Naive thymus-derived CD4-positive, alpha-beta T cell (primary cell): ENCODE measurements around the gene PSMB3. TPM values are rescaled to one million over a fixed set of nuclear protein-coding genes. Genes with fewer than 3 reads are reported as not detected.

Experiments used
- ATAC-seq: fragments of 150-1000 bp; cut with Tn5 transposase; 2 replicates; pipeline ENCODE4 v1.10.0; 2021; ENCODE audit warnings: mild to moderate bottlenecking, moderate library complexity
- CTCF ChIA-PET: fragments of 350-600 bp; sonication (Branson Sonifier 250); formaldehyde crosslinking; loops from one replicate; lab custom pipeline; 2021; ENCODE audit warnings: antibody characterized with exemption; lab: Charles Lee
- POLR2A ChIA-PET: fragments of 350-600 bp; sonication (Branson Sonifier 250); formaldehyde crosslinking; loops from one replicate; lab custom pipeline; 2021; ENCODE audit warnings: antibody characterized with exemption, inconsistent platforms; lab: Charles Lee
- DNase-seq, 9 donors: peaks; one replicate each; pipeline versions ENCODE4 v3.0.0 to v3.0.0-alpha.2; 2020 to 2022; ENCODE audit warnings: mixed read lengths in 1 of 9
- H3K27ac ChIP-seq: one replicate; pipeline ENCODE4 v1.7.0; 2013; ENCODE audit warnings: mild to moderate bottlenecking, low read depth, low read length, moderate library complexity
- H3K27me3 ChIP-seq, 2 donors: one replicate each; pipeline ENCODE4 v1.7.0; 2013; ENCODE audit warnings: low read length in 2 of 2, mild to moderate bottlenecking in 2 of 2, moderate library complexity in 2 of 2; ENCODE audit not compliant: control insufficient read depth in 2 of 2, insufficient read depth in 2 of 2
- H3K36me3 ChIP-seq, 3 experiments: 1 replicate in 2 of 3; 2 replicates in 1 of 3; pipeline ENCODE4 v1.7.0; 2013; ENCODE audit warnings: low read length in 3 of 3, mild to moderate bottlenecking in 3 of 3, moderate library complexity in 1 of 3; ENCODE audit not compliant: insufficient read depth in 3 of 3, control insufficient read depth in 2 of 3
- H3K4me1 ChIP-seq, 2 donors: one replicate each; pipeline ENCODE4 v1.7.0; 2013; ENCODE audit warnings: low read length in 2 of 2, mild to moderate bottlenecking in 2 of 2, moderate library complexity in 1 of 2; ENCODE audit not compliant: control insufficient read depth in 2 of 2, insufficient read depth in 2 of 2
- H3K4me3 ChIP-seq: 2 replicates; pipeline ENCODE4 v1.7.0; 2013; ENCODE audit warnings: mild to moderate bottlenecking, low read length
- H3K9me3 ChIP-seq, 3 experiments: 1 replicate in 2 of 3; 2 replicates in 1 of 3; pipeline ENCODE4 v1.7.0; 2013; ENCODE audit warnings: low read length in 3 of 3; ENCODE audit not compliant: control insufficient read depth in 2 of 3
- H3K27ac Mint-ChIP-seq, 9 donors: one replicate each; pipeline ENCODE4 v1.8.0; 2020 to 2022; ENCODE audit warnings: mixed read lengths in 9 of 9, mild to moderate bottlenecking in 8 of 9, moderate library complexity in 5 of 9, inconsistent platforms in 2 of 9
- H3K27me3 Mint-ChIP-seq, 5 donors: one replicate each; pipeline ENCODE4 v1.8.0; 2021 to 2022; ENCODE audit warnings: mixed read lengths in 5 of 5, mild to moderate bottlenecking in 1 of 5
- H3K36me3 Mint-ChIP-seq, 5 donors: one replicate each; pipeline ENCODE4 v1.8.0; 2020 to 2022; ENCODE audit warnings: mixed read lengths in 5 of 5, mild to moderate bottlenecking in 3 of 5, inconsistent platforms in 1 of 5
- H3K4me1 Mint-ChIP-seq, 7 donors: one replicate each; pipeline ENCODE4 v1.8.0; 2020 to 2022; ENCODE audit warnings: mixed read lengths in 7 of 7, mild to moderate bottlenecking in 3 of 7, inconsistent platforms in 1 of 7
- H3K4me3 Mint-ChIP-seq, 10 donors: one replicate each; pipeline ENCODE4 v1.8.0; 2020 to 2022; ENCODE audit warnings: mild to moderate bottlenecking in 10 of 10, mixed read lengths in 10 of 10, moderate library complexity in 6 of 10, inconsistent platforms in 2 of 10
- H3K9me3 Mint-ChIP-seq, 11 donors: one replicate each; pipeline ENCODE4 v1.8.0; 2020 to 2022; ENCODE audit warnings: mixed read lengths in 11 of 11, mild to moderate bottlenecking in 4 of 11, inconsistent platforms in 1 of 11, moderate library complexity in 1 of 11
- intact Hi-C, 2 donors: fragments of 100-400 bp; cut with micrococcal nuclease; formaldehyde crosslinking; loops; one replicate each; pipeline ENCODE4 v1.15.1; 2023
- polyA plus RNA-seq, 2 donors: library from polyadenylated mRNA; unstranded; fragments of 300-500 nt; fragmentation: Illumina TruSeq; gene quantifications; one replicate each; pipeline ENCODE4 v1.2.3, GENCODE V29; 2021
- total RNA-seq, 6 experiments: library from RNA in 5 of 6; stranded (reverse) in 5 of 6; gene quantifications; 1 replicate in 5 of 6; 2 replicates in 1 of 6; pipeline ENCODE4 v1.2.3 and lab custom pipeline; 2021 to 2026

The PSMB3 gene
- total RNA-seq (100 to 1,000 TPM in 2 of 5 experiments, 10 to 100 TPM in 3; 60.8 to 287 (median 92.1) TPM), polyA plus RNA-seq (100 to 1,000 TPM; 382 to 410 TPM), total RNA-seq (lab: John Stamatoyannopoulos, UW) (19.2 reads per million, percentile 49 among the genes with 10 or more reads in this experiment)

DNA sequence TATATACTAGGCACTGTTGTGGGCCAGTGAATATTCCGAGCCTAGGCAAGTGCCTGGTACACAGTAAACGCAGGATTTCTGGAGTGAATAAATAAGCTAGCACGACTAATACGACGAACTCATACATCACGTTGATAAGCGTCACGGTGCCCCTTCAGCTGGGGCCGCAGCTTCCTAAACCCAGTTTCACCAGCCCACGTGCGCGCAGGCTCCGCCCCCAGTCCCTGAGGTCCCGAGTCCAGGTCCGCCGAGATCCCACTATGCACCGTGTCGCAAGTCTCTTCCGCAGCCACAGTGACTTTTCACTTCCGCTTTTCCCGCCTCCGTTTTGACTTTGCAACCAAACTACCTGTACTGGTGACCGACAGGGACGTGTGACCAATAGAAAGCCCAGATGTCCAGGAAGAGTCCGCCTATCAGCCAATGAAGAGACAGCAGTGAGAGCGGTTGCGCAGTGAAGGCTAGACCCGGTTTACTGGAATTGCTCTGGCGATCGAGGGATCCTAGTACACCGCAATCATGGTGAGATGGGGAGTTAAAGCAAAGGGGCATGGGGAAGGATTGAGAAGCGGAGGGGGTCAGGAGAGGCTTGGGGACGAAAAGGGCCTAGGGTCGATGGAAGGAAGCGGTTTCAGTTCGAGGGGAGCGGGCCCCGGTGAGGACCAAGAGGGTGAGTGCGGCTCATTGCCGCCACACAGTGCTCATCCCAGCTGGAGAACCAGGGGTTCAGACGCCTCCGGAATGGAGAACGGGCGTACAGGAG is at the start of gene PSMB3:
TSS of gene PSMB3 (plus strand) at position 434 of the 763 bp plus-strand sequence. CDS start at position 520, 86 bp downstream.
- H3K36me3 ChIP-seq, result peaks cover 0 to 23% (median 12%) of the 10 kb centered on the region in 3 experiments
- DNase-seq (peak; percentile 76 to 98 (median 96)), ATAC-seq (peak; percentile 90)
- Mint-ChIP-seq H3K27me3 (peaks cover 12 to 32% (median 20%) of the 10 kb centered on the region in 5 donors), H3K36me3 (peaks cover 4 to 17% (median 13%) of the 10 kb centered on the region in 5 donors), H3K4me3 (peak within 1 kb of the TSS; percentile 89 to 100 (median 98)), H3K4me1 (peaks cover 37 to 56% (median 44%) of the 10 kb centered on the region in 7 donors), H3K27ac (peak within 1 kb of the TSS; percentile 91 to 99 (median 97)), H3K9me3 (peaks cover 0 to 12% (median 0%) of the 10 kb centered on the region in 11 donors)
- ChIA-PET POLR2A (interaction anchor here (0.6 to 2.0 kb wide), 21 partner anchors 9 to 1570 kb away, joined by 3 to 21 read pairs (median 5); partner anchors contain the start of genes CISD3, CWC25, LASP1 and MLLT6), CTCF (interaction anchor here (1.0 to 1.4 kb wide), 3 partner anchors 77 to 165 kb away, joined by 3 to 6 read pairs (median 4); partner anchors contain the start of gene LASP1)
- peaks cover 6 to 9% of the 10 kb centered on the region in 2 donors for H3K27me3 ChIP-seq
- peak within 1 kb of the TSS; percentile 95 for H3K4me3 ChIP-seq
- intact Hi-C loops, result loop anchor here (1.0 to 10.0 kb wide), 14 partner anchors 18 to 482 kb away; partner anchors contain the start of genes CISD3 (in 2 of the 2), CWC25 (in 2 of the 2), PIP4K2B (in 2 of the 2) and RPL23 (in 2 of the 2)
- H3K9me3 ChIP-seq, result no peaks in the 10 kb centered on the region
- H3K4me1 ChIP-seq, result peaks cover 31 to 46% of the 10 kb centered on the region in 2 donors
- H3K27ac ChIP-seq, result peak within 1 kb of the TSS; percentile 83

- Mint-ChIP-seq H3K27ac (peak overlapping the region; percentile 91 to 100 (median 98)), H3K4me3 (peak overlapping the region; percentile 93 to 100 (median 97)), H3K36me3 (peaks cover 0 to 23% (median 3%) of the 10 kb centered on the region in 5 donors), H3K9me3 (peaks cover 0 to 2% (median 0%) of the 10 kb centered on the region in 11 donors), H3K4me1 (peaks cover 27 to 55% (median 34%) of the 10 kb centered on the region in 7 donors), H3K27me3 (no peaks in the 10 kb centered on the region)
- DNase-seq (peak in 4 of 9 donors; percentile 13 to 29 (median 24)), ATAC-seq (no peak)
- Histone ChIP-seq H3K4me1 (peaks cover 24 to 25% of the 10 kb centered on the region in 2 donors), H3K27me3 (no peaks in the 10 kb centered on the region), H3K9me3 (no peaks in the 10 kb centered on the region), H3K27ac (peak overlapping the region; percentile 97), H3K4me3 (peak overlapping the region; percentile 70), H3K36me3 (peaks cover 0 to 14% (median 5%) of the 10 kb centered on the region in 3 experiments)
- intact Hi-C loops, result loop anchor here (1.0 to 5.0 kb wide), 5 partner anchors 26 to 149 kb away; partner anchors contain the start of genes CISD3 (in 2 of the 2), PSMB3 (in 2 of the 2) and RPL23 (in 1 of the 2)
- ChIA-PET POLR2A (interaction anchor here (0.6 to 14.1 kb wide), 3 partner anchors 19 to 389 kb away, joined by 3 to 317 read pairs (median 6); no protein-coding TSS in a partner anchor), CTCF (interaction anchor here (1.9 kb wide), 1 partner anchor 26 kb away, joined by 14 read pairs; no protein-coding TSS in a partner anchor)
Measured at GRCh38 chr17:38702916-38703741, 49.4 kb upstream of the PSMB3 start.

- peak overlapping the region; percentile 93 to 100 (median 97) for H3K4me3 Mint-ChIP-seq
- Histone ChIP-seq H3K27ac (peak overlapping the region; percentile 97), H3K27me3 (no peaks in the 10 kb centered on the region), H3K4me1 (peaks cover 27 to 29% of the 10 kb centered on the region in 2 donors), H3K4me3 (peak overlapping the region; percentile 70), H3K36me3 (peaks cover under 1 to 22% (median 8%) of the 10 kb centered on the region in 3 experiments), H3K9me3 (no peaks in the 10 kb centered on the region)
- DNase-seq, result peak; percentile 31 to 79 (median 55)
- H3K27me3 Mint-ChIP-seq, result no peaks in the 10 kb centered on the region
- intact Hi-C loops, result loop anchor here (1.0 to 5.0 kb wide), 2 partner anchors 95 to 148 kb away; partner anchors contain the start of genes PIP4K2B (in 1 of the 2) and RPL23 (in 1 of the 2)
- ATAC-seq, result no peak
- CTCF ChIA-PET, result interaction anchor here (0.8 to 1.9 kb wide), 4 partner anchors 25 to 31 kb away, joined by 4 to 14 read pairs (median 5); no protein-coding TSS in a partner anchor
- H3K36me3 Mint-ChIP-seq, result peaks cover 0 to 26% (median 4%) of the 10 kb centered on the region in 5 donors
- POLR2A ChIA-PET, result interaction anchor here (0.6 to 14.1 kb wide), 9 partner anchors 8 to 388 kb away, joined by 3 to 317 read pairs (median 5); partner anchors contain the start of genes CISD3 and RPL23
- H3K4me1 Mint-ChIP-seq, result peaks cover 27 to 56% (median 40%) of the 10 kb centered on the region in 7 donors
- peaks cover 0 to 2% (median 0%) of the 10 kb centered on the region in 11 donors for H3K9me3 Mint-ChIP-seq
- peak overlapping the region; percentile 91 to 100 (median 98) for H3K27ac Mint-ChIP-seq
Measured at GRCh38 chr17:38703742-38704605, 48.6 kb upstream of the PSMB3 start.

GRCh38 chr17:38704606-38705522 is 47.7 kb upstream of the PSMB3 start, which contains the start of gene MLLT6:
MLLT6 (plus strand) TSS chr17:38705273; CDS start chr17:38705633, 360 bp downstream.
- ChIA-PET POLR2A (interaction anchor here (0.8 to 14.1 kb wide), 10 partner anchors 9 to 176 kb away, joined by 3 to 317 read pairs (median 5); partner anchors contain the start of genes CISD3 and RPL23), CTCF (interaction anchor here (0.8 to 1.9 kb wide), 5 partner anchors 24 to 30 kb away, joined by 4 to 14 read pairs (median 5); no protein-coding TSS in a partner anchor)
- Histone ChIP-seq H3K27ac (peak within 1 kb of the TSS; percentile 97), H3K4me3 (peak within 1 kb of the TSS; percentile 73), H3K27me3 (no peaks in the 10 kb centered on the region), H3K4me1 (peaks cover 27 to 29% of the 10 kb centered on the region in 2 donors), H3K36me3 (peaks cover 9 to 31% (median 15%) of the 10 kb centered on the region in 3 experiments), H3K9me3 (no peaks in the 10 kb centered on the region)
- Mint-ChIP-seq H3K27me3 (no peaks in the 10 kb centered on the region), H3K27ac (peak within 1 kb of the TSS; percentile 91 to 100 (median 98)), H3K9me3 (peaks cover 0 to 2% (median 0%) of the 10 kb centered on the region in 11 donors), H3K4me1 (peaks cover 29 to 57% (median 44%) of the 10 kb centered on the region in 7 donors), H3K4me3 (peak within 1 kb of the TSS; percentile 94 to 100 (median 98)), H3K36me3 (peaks cover 5 to 32% (median 7%) of the 10 kb centered on the region in 5 donors)
- peak; percentile 64 for ATAC-seq
- intact Hi-C loops, result loop anchor here (1.0 to 5.0 kb wide), 5 partner anchors 23 to 147 kb away; partner anchors contain the start of genes PIP4K2B (in 1 of the 2) and RPL23 (in 1 of the 2)
- peak; percentile 74 to 86 (median 81) for DNase-seq
